Gastroesophageal sphincter (tissue), 4 donors: ENCODE results near the gene LILRA6. TPM values are rescaled to one million over a fixed set of nuclear protein-coding genes. Genes with fewer than 3 reads are reported as not detected.
"Not testable (repeated sequence)": the region's sequence is repeated elsewhere in the genome, so short reads cannot be mapped to it uniquely, and the experiment has no call there.

Experiments used
- ATAC-seq: fragments of 150-250 bp; one replicate; pipeline ENCODE4 v1.9.1; 2016; ENCODE audit warnings: mild to moderate bottlenecking, moderate library complexity
- H3K27ac ChIP-seq, 4 donors: fragments of 200-600 bp; sonication (generic) in 3 of 4; 1 replicate in 3 of 4; 2 replicates in 1 of 4; pipeline ENCODE4 v1.5.1; 2016 to 2019
- H3K27me3 ChIP-seq: fragments of 200-600 bp; sonication (generic); one replicate; pipeline ENCODE4 v1.5.1; 2019
- H3K36me3 ChIP-seq, 2 donors: fragments of 200-600 bp; sonication (generic); one replicate each; pipeline ENCODE4 v1.5.1; 2019; ENCODE audit warnings: control low read depth in 1 of 2
- H3K4me1 ChIP-seq, 3 donors: fragments of 200-600 bp; sonication (generic); 1 replicate in 2 of 3; 2 replicates in 1 of 3; pipeline ENCODE4 v1.5.1; 2016 to 2019; ENCODE audit warnings: control low read depth in 2 of 3
- H3K4me3 ChIP-seq, 2 donors: fragments of 200-600 bp; sonication (generic); one replicate each; pipeline ENCODE4 v1.5.1; 2019; ENCODE audit warnings: mild to moderate bottlenecking in 1 of 2, moderate library complexity in 1 of 2
- H3K9me3 ChIP-seq, 3 donors: fragments of 200-600 bp; sonication (generic); one replicate each; pipeline ENCODE4 v1.5.1; 2017 to 2019; ENCODE audit warnings: control low read depth in 2 of 3
- EP300 ChIP-seq: sonication (generic); formaldehyde crosslinking; IDR thresholded peaks from one replicate; pipeline ENCODE4 v1.6.1; 2017; ENCODE audit warnings: antibody characterized with exemption, mild to moderate bottlenecking
- POLR2A ChIP-seq, 2 donors: fragments of 450-650 bp; IDR thresholded peaks; one replicate each; pipeline ENCODE4 v1.6.1; 2017; ENCODE audit warnings: antibody characterized with exemption in 2 of 2, mild to moderate bottlenecking in 2 of 2, moderate library complexity in 1 of 2
- POLR2AphosphoS5 ChIP-seq: sonication (generic); formaldehyde crosslinking; IDR thresholded peaks from one replicate; pipeline ENCODE4 v1.6.1; 2017; ENCODE audit warnings: antibody characterized with exemption
- WGBS, 2 donors: methylation state at CpG; one replicate each; pipeline ENCODE4 v1.1.5; 2018; ENCODE audit warnings: low coverage in 1 of 2; 5-methylcytosine and 5-hydroxymethylcytosine counted together
- total RNA-seq, 4 donors: library from RNA; depleted of rRNA; stranded (reverse); fragments of >200 nt; gene quantifications; one replicate each; pipeline ENCODE4 v1.1.0, GENCODE V29; 2016
- TF ChIP-seq, protein P1 (sequence below), 4 experiments: fragments of 200-600 bp in 2 of 4; fragments of 450-650 bp in 2 of 4; sonication (generic) in 1 of 4; IDR thresholded peaks; one replicate each; pipeline ENCODE4 v1.5.1; 2017 to 2019; ENCODE audit warnings: antibody characterized with exemption in 4 of 4, mild to moderate bottlenecking in 2 of 4, moderate library complexity in 2 of 4

LILRA6 gene
- total RNA-seq, 4 donors from 2014 or later: 0.31 to 4.2 (median 2.2) TPM

DNA sequence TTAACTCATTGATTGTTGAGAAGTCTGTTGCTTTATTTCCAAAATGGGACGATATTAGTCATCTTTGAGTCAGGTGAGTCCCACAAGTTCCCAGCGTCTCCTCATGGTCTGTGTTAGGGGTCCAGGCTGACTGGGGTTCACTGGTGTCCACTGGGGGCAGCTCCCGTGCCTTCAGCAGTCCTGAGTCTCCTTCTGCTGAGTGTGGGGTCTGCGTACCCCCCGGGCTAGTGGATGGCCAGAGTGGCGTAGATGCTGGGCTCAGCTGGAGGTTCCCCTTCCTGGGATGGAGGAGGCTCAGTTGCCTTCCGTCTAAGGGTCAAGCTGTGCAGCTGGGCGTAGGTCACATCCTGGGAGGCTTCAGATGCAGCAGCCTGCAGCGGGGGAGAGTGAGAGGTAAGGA, 25.7 kb downstream of the LILRA6 start:
- Histone ChIP-seq H3K27ac (no peak overlapping the region), H3K4me1 (no peaks in the 10 kb centered on the region), H3K36me3 (no peaks in the 10 kb centered on the region), H3K27me3 (peaks cover 15% of the 10 kb centered on the region), H3K4me3 (no peak overlapping the region), H3K9me3 (no peaks in the 10 kb centered on the region)
- no CpG with 5 or more reads among the region's 9 CpGs for WGBS, 2 donors
- no peak for TF ChIP-seq POLR2A (IDR thresholded peaks at IDR 0.05)
- TF ChIP-seq, protein P1, sequence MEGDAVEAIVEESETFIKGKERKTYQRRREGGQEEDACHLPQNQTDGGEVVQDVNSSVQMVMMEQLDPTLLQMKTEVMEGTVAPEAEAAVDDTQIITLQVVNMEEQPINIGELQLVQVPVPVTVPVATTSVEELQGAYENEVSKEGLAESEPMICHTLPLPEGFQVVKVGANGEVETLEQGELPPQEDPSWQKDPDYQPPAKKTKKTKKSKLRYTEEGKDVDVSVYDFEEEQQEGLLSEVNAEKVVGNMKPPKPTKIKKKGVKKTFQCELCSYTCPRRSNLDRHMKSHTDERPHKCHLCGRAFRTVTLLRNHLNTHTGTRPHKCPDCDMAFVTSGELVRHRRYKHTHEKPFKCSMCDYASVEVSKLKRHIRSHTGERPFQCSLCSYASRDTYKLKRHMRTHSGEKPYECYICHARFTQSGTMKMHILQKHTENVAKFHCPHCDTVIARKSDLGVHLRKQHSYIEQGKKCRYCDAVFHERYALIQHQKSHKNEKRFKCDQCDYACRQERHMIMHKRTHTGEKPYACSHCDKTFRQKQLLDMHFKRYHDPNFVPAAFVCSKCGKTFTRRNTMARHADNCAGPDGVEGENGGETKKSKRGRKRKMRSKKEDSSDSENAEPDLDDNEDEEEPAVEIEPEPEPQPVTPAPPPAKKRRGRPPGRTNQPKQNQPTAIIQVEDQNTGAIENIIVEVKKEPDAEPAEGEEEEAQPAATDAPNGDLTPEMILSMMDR (IDR thresholded peaks at IDR 0.05): no peak
- no peak for TF ChIP-seq POLR2AphosphoS5
- no peak for TF ChIP-seq EP300
- no peak for ATAC-seq

DNA sequence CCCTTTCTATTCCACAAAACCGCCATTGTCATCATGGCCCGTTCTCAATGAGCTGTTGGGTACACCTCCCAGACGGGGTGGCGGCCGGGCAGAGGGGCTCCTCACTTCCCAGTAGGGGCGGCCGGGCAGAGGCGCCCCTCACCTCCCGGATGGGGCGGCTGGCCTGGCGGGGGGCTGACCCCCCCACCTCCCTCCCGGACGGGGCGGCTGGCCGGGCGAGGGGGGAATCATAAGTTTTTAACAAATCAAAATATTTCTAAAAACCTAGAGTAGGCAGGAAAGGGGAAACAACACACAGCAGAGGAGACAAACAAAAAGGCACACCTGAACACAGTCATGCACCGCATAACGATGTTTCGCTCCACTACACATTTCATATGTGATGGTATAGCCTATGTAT, 27.9 kb downstream of the LILRA6 start:
- H3K36me3 ChIP-seq, H3K27ac ChIP-seq, H3K9me3 ChIP-seq, ATAC-seq, H3K4me3 ChIP-seq, H3K27me3 ChIP-seq: not testable (repeated sequence)
- WGBS, 2 donors: 89 to 100% methylated on average over 3 of the region's 19 CpGs
- H3K4me1 ChIP-seq: peaks cover 0 to 11% (median 7%) of the 10 kb centered on the region in 3 donors

DNA sequence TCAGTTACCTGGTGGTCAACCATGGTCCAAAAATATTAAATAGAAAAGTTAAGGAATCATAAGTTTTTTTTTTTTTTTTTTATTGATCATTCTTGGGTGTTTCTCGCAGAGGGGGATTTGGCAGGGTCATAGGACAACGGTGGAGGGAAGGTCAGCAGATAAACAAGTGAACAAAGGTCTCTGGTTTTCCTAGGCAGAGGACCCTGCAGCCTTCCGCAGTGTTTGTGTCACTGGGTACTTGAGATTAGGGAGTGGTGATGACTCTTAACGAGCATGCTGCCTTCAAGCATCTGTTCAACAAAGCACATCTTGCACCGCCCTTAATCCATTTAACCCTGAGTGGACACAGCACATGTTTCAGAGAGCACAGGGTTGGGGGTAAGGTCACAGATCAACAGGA, 28.4 kb downstream of the LILRA6 start:
- not testable (repeated sequence) for H3K27ac ChIP-seq, H3K36me3 ChIP-seq, H3K27me3 ChIP-seq, ATAC-seq, H3K4me3 ChIP-seq, H3K9me3 ChIP-seq
- peaks cover 0 to 16% (median 12%) of the 10 kb centered on the region in 3 donors for H3K4me1 ChIP-seq
- WGBS, 2 donors: 0% methylated on average over 2 of the region's 5 CpGs; no CpG with 5 or more reads in 1 of the 2 donors

DNA sequence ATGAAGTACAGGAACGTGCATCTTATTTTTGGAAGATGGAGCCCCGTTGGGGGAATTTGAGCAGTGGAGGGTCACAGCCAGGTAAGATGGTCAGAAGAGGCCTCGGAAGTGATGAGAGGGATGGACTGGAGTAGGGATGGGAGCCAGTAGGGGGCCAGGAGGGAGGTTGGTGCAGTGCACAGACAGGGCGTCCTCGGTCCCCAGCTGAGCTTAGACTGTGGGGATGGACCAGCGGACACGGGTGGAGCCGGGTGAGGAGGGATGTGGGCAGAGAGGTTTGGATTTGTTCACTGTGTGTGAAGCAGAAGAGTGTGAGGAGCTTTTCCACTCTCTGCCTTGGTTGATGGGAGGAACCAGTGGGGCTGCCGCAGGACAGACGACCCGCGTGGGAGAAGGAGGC, 31.4 kb downstream of the LILRA6 start:
- Histone ChIP-seq H3K4me1 (peaks cover 0 to 46% (median 25%) of the 10 kb centered on the region in 3 donors), H3K27ac (peak overlapping the region in 1 of 4 donors; percentile 82), H3K9me3 (no peaks in the 10 kb centered on the region), H3K27me3 (no peaks in the 10 kb centered on the region), H3K4me3 (no peak overlapping the region), H3K36me3 (peaks cover 0 to 22% of the 10 kb centered on the region in 2 donors)
- WGBS, 2 donors: 71 to 86% methylated on average over 8 to 12 of the region's 12 CpGs
- ATAC-seq: no peak
- TF ChIP-seq POLR2A (IDR thresholded peaks at IDR 0.05) (no peak), EP300 (no peak), POLR2AphosphoS5 (no peak)
- TF ChIP-seq, protein P1 (IDR thresholded peaks at IDR 0.05): no peak

DNA sequence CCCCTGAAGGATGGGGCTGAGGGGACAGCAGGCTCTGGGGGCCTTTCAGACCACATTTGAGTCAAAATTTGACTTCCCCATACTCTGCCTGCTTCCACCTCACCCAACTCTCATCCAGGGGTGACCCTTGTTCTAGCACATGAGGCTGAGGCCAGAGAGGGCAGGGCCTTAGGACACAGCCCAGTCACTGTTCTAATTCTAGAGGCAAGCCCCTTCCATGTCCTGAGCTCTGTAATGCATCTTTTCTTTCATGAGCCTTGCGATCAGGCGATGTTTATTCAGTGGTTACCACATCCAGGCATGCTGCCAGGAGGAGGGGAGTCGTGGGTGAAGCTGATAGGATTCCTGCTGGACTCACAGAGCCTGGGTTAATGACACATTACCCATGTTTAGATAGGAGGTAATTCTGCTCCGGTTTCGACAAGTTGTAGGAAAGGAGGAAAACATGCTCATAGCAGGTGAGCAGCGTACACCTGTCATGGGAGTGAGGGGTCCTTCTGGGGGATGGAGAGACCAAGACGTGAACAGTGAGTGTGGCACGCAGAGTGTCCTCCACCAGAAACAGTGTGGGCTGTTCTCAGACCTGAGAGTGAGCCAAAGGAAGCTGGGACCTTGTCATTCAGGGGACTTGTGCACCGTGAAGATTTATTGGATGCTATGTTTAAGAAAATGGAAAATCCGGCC, 32.6 kb downstream of the LILRA6 start:
- Histone ChIP-seq H3K36me3 (peaks cover 0 to 35% of the 10 kb centered on the region in 2 donors), H3K9me3 (no peaks in the 10 kb centered on the region), H3K4me1 (peaks cover 0 to 59% (median 25%) of the 10 kb centered on the region in 3 donors), H3K27me3 (no peaks in the 10 kb centered on the region), H3K27ac (peak overlapping the region in 3 of 4 donors; percentile 68 to 90 (median 82)), H3K4me3 (no peak overlapping the region)
- WGBS, 2 donors: 28 to 44% methylated on average over 3 to 7 of the region's 10 CpGs
- TF ChIP-seq POLR2AphosphoS5 (peak; percentile 92), POLR2A (IDR thresholded peaks at IDR 0.05) (no peak)
- peak; percentile 84 for ATAC-seq

DNA sequence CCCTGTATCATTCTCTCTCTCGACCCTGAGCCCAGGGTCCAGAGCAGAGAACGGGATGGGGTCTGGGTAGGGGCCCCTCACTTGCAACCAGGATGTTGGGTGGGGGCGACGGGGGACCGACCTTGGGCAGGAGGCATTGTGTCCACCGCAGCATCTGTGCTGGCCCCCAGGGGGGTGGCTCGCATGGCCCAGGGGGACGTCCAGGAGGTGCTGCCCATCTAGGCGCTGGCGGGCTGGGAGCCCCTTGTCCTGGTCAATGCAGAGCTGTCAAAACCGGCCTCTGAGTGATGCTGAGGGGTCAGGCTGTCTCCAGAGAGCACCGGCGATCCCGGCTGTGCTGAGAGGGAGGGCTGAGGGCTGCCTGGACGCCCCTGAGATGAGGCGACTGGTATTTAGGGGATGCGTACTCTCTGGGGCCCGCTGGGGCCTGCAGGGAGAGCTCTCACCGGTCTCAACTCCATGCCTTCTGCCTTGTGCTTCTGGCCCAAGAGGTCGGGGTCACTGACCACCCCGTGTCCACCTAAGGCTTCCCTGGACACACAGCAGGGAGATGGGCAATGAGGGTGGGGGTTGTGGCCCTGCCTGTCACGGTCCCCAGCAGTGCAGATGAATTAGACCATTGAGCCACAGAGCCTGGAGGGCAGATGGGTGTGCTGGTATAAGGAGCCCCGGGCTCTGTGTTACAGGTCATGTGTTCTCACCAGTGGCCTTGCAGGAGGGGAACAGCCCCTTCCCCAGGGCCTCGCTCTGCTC, 33.4 kb downstream of the LILRA6 start:
- WGBS, 2 donors: no CpG with 5 or more reads among the region's 24 CpGs
- Histone ChIP-seq H3K27ac (peak overlapping the region in 3 of 4 donors; percentile 68 to 90 (median 82)), H3K4me3 (no peak overlapping the region), H3K36me3 (peaks cover 0 to 42% of the 10 kb centered on the region in 2 donors), H3K4me1 (peaks cover 0 to 66% (median 25%) of the 10 kb centered on the region in 3 donors), H3K9me3 (no peaks in the 10 kb centered on the region), H3K27me3 (no peaks in the 10 kb centered on the region)
- no peak for TF ChIP-seq POLR2AphosphoS5
- no peak for TF ChIP-seq EP300
- TF ChIP-seq, protein P1 (IDR thresholded peaks at IDR 0.05): no peak
- no peak for TF ChIP-seq POLR2A (IDR thresholded peaks at IDR 0.05)
- peak; percentile 10 for ATAC-seq
